HL-60 (cell line): ENCODE measurements around the gene ZNF76.

ENCODE experiments used
- GABPA ChIP-seq: IDR thresholded peaks from 2 replicates; pipeline ENCODE4 v1.6.1; 2012; ENCODE audit warnings: low read depth
- POLR2AphosphoS5 ChIP-seq: IDR thresholded peaks from 2 replicates; pipeline ENCODE4 v1.6.1; 2012; ENCODE audit warnings: low read depth
- REST ChIP-seq: IDR thresholded peaks from 2 replicates; pipeline ENCODE4 v1.6.1; 2012; ENCODE audit warnings: low read depth; ENCODE audit not compliant: insufficient replicate concordance
- TF ChIP-seq, protein P1 (sequence below): IDR thresholded peaks from one replicate; pipeline ENCODE4 v1.5.1; 2011; ENCODE audit warnings: low read length, control low read depth, inconsistent platforms; ENCODE audit not compliant: insufficient read depth

DNA sequence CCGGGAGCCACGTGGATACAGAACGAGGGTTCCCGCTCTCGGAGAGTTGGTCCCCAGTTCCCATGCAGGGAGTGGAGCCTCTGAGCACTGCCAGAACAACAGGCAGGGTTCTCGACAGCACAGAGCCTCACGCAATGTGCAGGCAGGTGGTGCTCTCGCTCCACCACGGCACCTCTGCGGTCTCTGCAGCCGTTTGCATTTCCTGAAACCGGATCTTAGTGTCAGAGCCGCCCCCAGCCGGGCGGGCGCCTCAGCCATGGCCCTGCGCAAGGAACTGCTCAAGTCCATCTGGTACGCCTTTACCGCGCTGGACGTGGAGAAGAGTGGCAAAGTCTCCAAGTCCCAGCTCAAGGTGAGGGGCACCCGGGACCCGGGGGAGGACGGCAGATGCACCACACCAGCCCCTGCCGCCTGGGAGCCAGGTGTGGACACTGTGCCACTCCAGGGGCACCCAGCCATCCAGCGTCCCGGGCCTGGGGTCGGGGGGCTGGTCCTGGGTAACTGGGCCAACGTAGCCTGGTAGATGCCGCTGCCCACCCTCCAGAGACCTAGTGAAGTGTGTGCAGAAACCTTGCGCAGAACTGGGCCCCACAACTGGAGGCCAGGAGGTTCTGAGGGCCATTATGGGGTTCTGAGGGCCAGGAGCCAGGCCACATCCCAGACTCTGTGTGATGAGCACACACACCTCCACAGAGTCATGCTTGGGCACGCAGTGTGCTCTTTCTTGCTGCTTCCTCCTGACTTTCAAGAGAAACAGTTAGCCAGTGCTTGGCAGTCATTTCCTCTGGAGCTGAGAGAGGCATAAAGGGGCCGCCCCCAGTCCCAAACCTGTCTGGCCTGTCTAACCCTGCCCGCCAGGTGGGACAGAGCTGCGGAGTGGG, 38.3 kb downstream of the ZNF76 start, which contains the start of gene DEF6:
- TF ChIP-seq, protein P1, sequence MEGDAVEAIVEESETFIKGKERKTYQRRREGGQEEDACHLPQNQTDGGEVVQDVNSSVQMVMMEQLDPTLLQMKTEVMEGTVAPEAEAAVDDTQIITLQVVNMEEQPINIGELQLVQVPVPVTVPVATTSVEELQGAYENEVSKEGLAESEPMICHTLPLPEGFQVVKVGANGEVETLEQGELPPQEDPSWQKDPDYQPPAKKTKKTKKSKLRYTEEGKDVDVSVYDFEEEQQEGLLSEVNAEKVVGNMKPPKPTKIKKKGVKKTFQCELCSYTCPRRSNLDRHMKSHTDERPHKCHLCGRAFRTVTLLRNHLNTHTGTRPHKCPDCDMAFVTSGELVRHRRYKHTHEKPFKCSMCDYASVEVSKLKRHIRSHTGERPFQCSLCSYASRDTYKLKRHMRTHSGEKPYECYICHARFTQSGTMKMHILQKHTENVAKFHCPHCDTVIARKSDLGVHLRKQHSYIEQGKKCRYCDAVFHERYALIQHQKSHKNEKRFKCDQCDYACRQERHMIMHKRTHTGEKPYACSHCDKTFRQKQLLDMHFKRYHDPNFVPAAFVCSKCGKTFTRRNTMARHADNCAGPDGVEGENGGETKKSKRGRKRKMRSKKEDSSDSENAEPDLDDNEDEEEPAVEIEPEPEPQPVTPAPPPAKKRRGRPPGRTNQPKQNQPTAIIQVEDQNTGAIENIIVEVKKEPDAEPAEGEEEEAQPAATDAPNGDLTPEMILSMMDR = peak; percentile 92
- TF ChIP-seq REST (no peak), GABPA (no peak), POLR2AphosphoS5 (no peak; the same call in 1 of the 2 replicates)
